ENCODE measurements around the gene ACSF3.

The ACSF3 gene

GRCh38 chr16:89093602-89094251 is at the start of gene ACSF3:
Gene ACSF3 (plus strand): TSS chr16:89093852. CDS start chr16:89100682, 6,830 bp downstream.
- DNase-seq, result peak; percentile 46

- no peak for DNase-seq
Observed at GRCh38 chr16:89044418-89045180, 49.1 kb upstream of the ACSF3 start.

- DNase-seq, result no peak
Observed at GRCh38 chr16:89045181-89045815, 48.4 kb upstream of the ACSF3 start.

DNA sequence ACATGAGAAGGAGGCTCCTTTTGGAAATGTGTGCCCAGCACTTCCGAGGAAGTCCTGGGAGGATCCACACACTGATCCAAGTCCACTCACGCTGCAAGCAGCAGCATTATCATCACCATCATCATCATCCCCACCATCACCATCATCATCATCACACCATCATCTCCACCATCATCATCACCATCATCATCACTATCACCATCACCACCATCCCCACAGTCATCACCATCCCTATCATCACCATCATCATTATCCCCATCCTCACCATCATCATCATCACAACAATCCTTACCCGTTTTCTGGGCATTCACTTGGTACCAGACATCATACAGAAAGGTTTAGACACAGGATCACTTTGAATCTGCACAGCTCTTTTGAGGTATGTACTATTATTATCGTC is 47.8 kb upstream of the ACSF3 start:
- no peak for DNase-seq

- DNase-seq, result no peak
Observed at GRCh38 chr16:89046491-89046890, 47.2 kb upstream of the ACSF3 start.

- DNase-seq, result no peak
Observed at GRCh38 chr16:89047331-89048089, 46.1 kb upstream of the ACSF3 start.

DNA sequence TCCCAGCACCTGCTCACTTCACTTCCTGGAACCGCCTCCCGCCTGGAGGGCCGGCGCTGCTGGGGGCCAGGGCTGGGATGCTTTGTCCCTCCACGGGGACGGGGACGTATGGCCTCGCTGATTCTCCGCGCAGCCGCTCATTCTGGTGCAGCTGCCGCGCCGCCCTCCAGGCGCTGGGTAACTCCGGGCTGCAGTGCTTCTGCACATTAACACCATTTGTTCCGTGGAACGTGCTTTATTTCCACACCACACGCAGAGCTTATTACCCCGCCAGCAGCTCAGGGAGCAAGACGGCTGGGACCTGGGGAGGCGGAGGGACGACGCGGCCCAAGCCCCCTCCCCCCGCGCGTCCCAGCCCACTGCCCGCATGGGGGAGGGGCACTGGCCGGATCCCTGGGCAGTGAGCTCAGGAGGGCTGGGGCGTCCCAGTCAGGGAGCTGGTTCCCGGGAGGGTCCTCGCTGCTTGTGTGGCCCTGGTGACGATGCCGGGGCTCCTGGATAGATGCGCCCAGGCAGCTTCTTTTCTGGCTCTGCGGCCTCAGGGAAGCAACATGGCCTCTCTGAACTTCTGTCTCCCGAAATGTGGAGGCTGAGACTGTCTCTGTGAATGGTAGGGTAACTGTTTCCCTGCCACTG is 45.4 kb upstream of the ACSF3 start:
- DNase-seq, result no peak

DNA sequence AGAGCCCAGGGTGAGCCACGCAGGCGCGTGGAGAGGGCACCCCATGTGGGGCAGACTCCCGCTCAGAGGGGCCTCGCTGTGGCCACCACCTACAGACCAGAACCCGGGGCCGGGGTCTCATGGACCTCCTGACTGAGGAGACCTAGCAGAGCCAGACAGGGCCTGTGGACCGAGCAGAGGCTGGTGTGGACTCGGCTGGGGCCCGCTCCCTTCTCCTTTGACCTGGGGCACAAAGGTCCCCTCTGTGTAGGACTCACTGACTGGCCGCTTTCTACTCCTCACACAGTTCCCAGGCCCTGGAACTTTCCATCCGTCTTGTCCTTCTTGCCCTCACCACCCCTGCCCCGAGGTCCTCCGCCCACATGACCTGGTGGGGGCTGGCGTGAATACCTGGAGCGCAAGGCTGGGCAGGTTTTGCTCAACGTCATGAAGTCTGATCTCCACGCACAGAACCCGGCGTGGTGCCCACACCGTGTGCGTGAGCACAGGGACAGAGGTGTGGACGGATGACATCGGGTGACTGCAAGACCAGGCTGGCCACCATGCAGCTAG is 44.7 kb upstream of the ACSF3 start:
- no peak for DNase-seq

- no peak for DNase-seq
Observed at GRCh38 chr16:89049484-89050118, 44.1 kb upstream of the ACSF3 start.

DNA sequence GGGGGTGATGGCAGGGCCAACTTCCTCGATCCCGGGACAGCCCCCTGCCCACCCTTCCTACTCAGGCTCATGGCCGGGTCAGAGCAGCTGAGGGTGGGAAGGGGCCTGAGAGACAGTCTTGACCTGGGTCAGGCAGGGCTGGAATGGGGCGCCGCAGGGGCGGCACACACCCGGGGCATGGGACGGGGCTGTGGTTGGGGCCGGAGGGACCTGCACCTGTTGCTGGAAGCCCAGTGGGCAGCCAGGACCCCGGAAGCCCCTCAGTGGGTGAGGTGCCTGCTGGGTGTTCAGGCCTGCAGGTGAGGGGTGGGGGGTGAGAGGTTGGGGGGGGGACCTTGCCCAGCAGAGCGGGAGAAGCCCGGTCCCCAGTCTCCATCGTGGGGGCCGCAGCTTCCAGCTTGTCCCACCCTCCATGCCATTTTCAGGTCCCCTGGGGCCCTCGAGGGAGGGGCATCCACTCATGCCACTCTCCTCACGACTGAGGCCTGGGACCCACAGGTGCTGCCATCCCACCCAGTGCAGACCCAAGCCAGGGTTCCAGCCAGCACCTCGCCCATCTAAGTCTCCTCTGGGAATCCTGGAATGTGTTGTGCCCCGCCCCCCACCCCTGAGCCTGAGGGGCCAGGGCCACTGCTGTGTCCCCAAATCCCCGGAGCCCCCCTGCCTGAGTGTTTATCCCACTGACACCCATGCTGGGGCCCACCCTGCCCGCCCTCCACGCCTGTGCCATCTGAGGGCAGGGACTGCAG is 43.4 kb upstream of the ACSF3 start:
- no peak for DNase-seq

DNA sequence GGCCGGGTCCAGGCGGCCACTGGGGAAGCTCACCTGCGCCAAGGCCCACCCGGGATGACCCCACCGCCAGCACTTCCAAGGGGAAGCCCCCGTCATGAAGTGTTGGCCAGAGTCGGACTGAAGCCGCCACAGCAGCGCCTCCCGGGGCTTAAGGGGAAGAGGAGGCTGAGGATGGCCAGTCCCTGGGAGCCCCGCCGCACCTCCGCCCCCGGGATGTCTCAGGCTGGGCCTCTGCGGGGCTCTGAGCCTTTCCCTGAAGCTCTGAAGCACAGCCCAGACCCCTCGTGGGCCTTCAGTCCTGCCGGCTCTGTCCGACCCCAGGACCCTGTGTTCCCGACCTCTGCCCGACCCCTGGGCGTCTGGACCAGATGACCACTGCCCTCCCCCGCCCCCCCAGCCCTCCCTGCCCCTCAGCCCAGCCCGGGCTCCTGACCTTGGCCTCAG is 42.8 kb upstream of the ACSF3 start:
- no peak for DNase-seq

GRCh38 chr16:89051521-89052166 is 42.0 kb upstream of the ACSF3 start:
- DNase-seq, result no peak

DNA sequence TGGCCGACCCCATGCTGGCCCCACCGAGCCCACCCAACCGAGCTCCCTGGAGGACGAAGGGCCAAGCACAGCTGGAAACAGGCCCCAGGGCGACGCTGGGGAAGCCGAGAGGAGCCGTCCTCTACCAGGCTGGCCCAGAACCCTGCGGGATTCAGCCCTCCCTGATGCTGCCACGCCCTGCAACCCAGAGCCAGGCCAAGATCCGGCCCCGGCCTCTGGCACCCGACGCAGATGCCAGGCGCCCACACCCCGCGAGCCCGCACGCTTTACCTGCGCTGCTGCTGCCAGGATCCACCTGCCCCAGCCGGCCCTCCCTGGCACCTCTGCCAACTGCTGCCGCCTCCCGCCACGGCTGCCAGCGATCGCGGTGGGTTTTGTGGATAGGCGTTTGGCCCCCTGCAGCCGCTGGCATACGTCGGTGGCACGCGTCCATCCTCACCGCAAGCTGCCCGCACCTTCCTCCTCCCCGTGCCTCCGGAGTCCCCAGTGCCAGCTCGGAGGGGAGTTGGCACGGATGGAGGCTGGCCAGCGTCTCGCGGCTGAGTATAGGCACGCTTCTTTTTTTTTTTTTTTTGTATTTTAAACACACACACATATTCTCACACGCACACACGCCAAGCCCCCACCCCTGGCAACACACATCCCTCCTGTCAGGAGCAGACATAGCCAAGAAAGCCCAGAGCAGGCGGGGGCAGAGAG is 41.3 kb upstream of the ACSF3 start:
- DNase-seq, result no peak

- peak; percentile 67 for DNase-seq
Observed at GRCh38 chr16:89052890-89053724, 40.5 kb upstream of the ACSF3 start.

- DNase-seq, result no peak
Observed at GRCh38 chr16:89053725-89054029, 40.0 kb upstream of the ACSF3 start.

DNA sequence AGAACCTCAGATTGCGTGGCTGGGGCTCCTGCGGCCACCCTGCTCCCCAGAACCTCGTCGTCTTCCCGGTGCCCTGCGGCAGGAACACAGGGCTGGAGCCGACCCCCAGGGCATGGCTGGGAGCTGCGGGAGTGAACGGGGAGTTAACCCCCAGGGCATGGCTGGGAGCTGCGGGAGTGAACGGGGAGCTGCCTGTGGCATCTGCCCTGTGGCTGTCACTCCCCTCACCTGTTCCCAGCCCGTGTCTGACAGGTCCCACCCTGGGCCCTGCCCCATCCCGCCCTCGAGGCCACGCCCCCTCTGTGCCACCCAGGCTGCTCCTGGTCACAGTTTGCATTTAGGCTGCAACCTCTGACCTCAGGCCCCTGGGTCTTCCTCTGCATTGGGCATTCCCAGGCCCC is 39.4 kb upstream of the ACSF3 start:
- no peak for DNase-seq

- DNase-seq, result no peak
Observed at GRCh38 chr16:89054714-89055113, 38.9 kb upstream of the ACSF3 start.

GRCh38 chr16:89055313-89055712 is 38.3 kb upstream of the ACSF3 start:
- DNase-seq, result no peak

- no peak for DNase-seq
Observed at GRCh38 chr16:89055894-89056555, 37.6 kb upstream of the ACSF3 start.
